Activated CD4-positive, alpha-beta memory T cell treated with anti-CD3 and anti-CD28 coated beads for 36 hours (primary cell): Measurements from ENCODE around the gene SIMC1. TPM values are rescaled to one million over a fixed set of nuclear protein-coding genes. Genes with fewer than 3 reads are reported as not detected.
A peak's percentile ranks its signal among the peaks of the same experiment; 100 is the strongest.

Experiments used
- CTCF ChIA-PET: fragments of 350-600 bp; sonication (Branson Sonifier 250); formaldehyde crosslinking; loops from one replicate; lab custom pipeline; 2021; ENCODE audit warnings: antibody characterized with exemption, inconsistent platforms; lab: Charles Lee
- POLR2A ChIA-PET: fragments of 350-600 bp; sonication (Branson Sonifier 250); formaldehyde crosslinking; loops from one replicate; lab custom pipeline; 2021; ENCODE audit warnings: antibody characterized with exemption; lab: Charles Lee
- DNase-seq: peaks from one replicate; pipeline ENCODE4 v3.0.0-alpha.2; 2020
- H3K27ac Mint-ChIP-seq: one replicate; pipeline ENCODE4 v1.8.0; 2021; ENCODE audit warnings: mixed read lengths
- H3K27me3 Mint-ChIP-seq: one replicate; pipeline ENCODE4 v1.8.0; 2021; ENCODE audit warnings: mixed read lengths
- H3K36me3 Mint-ChIP-seq: one replicate; pipeline ENCODE4 v1.8.0; 2021; ENCODE audit warnings: mixed read lengths
- H3K4me1 Mint-ChIP-seq: one replicate; pipeline ENCODE4 v1.8.0; 2021; ENCODE audit warnings: low read depth, mixed read lengths
- H3K4me3 Mint-ChIP-seq: one replicate; pipeline ENCODE4 v1.8.0; 2021; ENCODE audit warnings: mild to moderate bottlenecking, mixed read lengths
- H3K9me3 Mint-ChIP-seq: one replicate; pipeline ENCODE4 v1.8.0; 2021; ENCODE audit warnings: mixed read lengths
- intact Hi-C: fragments of 100-400 bp; cut with micrococcal nuclease; formaldehyde crosslinking; loops from one replicate; pipeline ENCODE4 v1.15.1; 2023
- microRNA-seq: library from miRNA; unstranded; fragments of <30 nt; microRNA quantifications from one replicate; pipeline ENCODE4 v1.2.0, GENCODE V29; 2022; ENCODE audit warnings: borderline number of aligned reads, borderline microRNAs expressed, borderline replicate concordance
- total RNA-seq, 2 experiments: library from RNA; stranded (reverse); gene quantifications; one replicate each; pipeline ENCODE4 v1.2.3, GENCODE V29; 2021

SIMC1 gene
- total RNA-seq, 2 experiments from 2014 or later: 24.4 to 26.8 TPM

GRCh38 chr5:176388444-176389134 lies 150.4 kb downstream of the SIMC1 start, which contains the start of the genes HIGD2A and NOP16:
Gene HIGD2A, plus strand, starts transcription at chr5:176388751. Its CDS starts 69 bp downstream, at chr5:176388820.
Gene NOP16, minus strand, starts transcription at chr5:176388598. Its CDS starts 59 bp downstream, at chr5:176388539.
- peak; percentile 100 for DNase-seq
- H3K9me3 Mint-ChIP-seq: no peaks in the 10 kb centered on the region
- intact Hi-C loops: loop anchor here (1.0 to 10.0 kb wide), 10 partner anchors 23 to 964 kb away; partner anchors contain the start of genes ARL10, CLTB, FAF2 and HRH2
- H3K36me3 Mint-ChIP-seq: peaks cover 44% of the 10 kb centered on the region
- POLR2A ChIA-PET: interaction anchor here (0.7 to 1.6 kb wide), 6 partner anchors 9 to 149 kb away, joined by 3 to 7 read pairs (median 4); partner anchors contain the start of genes FAF2 and RNF44
- H3K4me3 Mint-ChIP-seq: peak within 1 kb of the TSS; percentile 99
- peak within 1 kb of the TSS; percentile 98 for H3K27ac Mint-ChIP-seq
- CTCF ChIA-PET: interaction anchor here (1.3 kb wide), 1 partner anchor 59 kb away, joined by 3 read pairs; the partner anchor contains the start of gene FAF2
- no peaks in the 10 kb centered on the region for H3K27me3 Mint-ChIP-seq
- peaks cover 27% of the 10 kb centered on the region for H3K4me1 Mint-ChIP-seq

- ChIA-PET CTCF (interaction anchor here (0.5 kb wide), 1 partner anchor 239 kb away, joined by 4 read pairs; no protein-coding TSS in a partner anchor), POLR2A (interaction anchor here (1.2 to 1.6 kb wide), 3 partner anchors 29 to 148 kb away, joined by 3 to 7 read pairs (median 6); partner anchors contain the start of genes FAF2 and RNF44)
- Mint-ChIP-seq H3K36me3 (peaks cover 39% of the 10 kb centered on the region), H3K4me3 (peak overlapping the region; percentile 99), H3K27me3 (no peaks in the 10 kb centered on the region), H3K27ac (peak overlapping the region; percentile 98), H3K4me1 (peaks cover 27% of the 10 kb centered on the region), H3K9me3 (no peaks in the 10 kb centered on the region)
- intact Hi-C loops: loop anchor here (1.0 to 10.0 kb wide), 9 partner anchors 24 to 963 kb away; partner anchors contain the start of genes ARL10, CLTB, FAF2 and HRH2
- DNase-seq: no peak
Measured at GRCh38 chr5:176389135-176390123, 151.2 kb downstream of the SIMC1 start.

GRCh38 chr5:176391479-176391878 lies 153.3 kb downstream of the SIMC1 start:
- ChIA-PET POLR2A (no interaction called here), CTCF (no interaction called here)
- DNase-seq: no peak
- Mint-ChIP-seq H3K36me3 (peaks cover 21% of the 10 kb centered on the region), H3K9me3 (no peaks in the 10 kb centered on the region), H3K27me3 (no peaks in the 10 kb centered on the region), H3K4me1 (peaks cover 13% of the 10 kb centered on the region), H3K27ac (no peak overlapping the region), H3K4me3 (no peak overlapping the region)
- intact Hi-C loops: no loop called here

GRCh38 chr5:176391999-176392398 lies 153.8 kb downstream of the SIMC1 start:
- Mint-ChIP-seq H3K36me3 (peaks cover 17% of the 10 kb centered on the region), H3K27ac (no peak overlapping the region), H3K4me1 (peaks cover 8% of the 10 kb centered on the region), H3K4me3 (no peak overlapping the region), H3K9me3 (no peaks in the 10 kb centered on the region), H3K27me3 (no peaks in the 10 kb centered on the region)
- CTCF ChIA-PET: no interaction called here
- intact Hi-C loops: no loop called here
- DNase-seq: no peak
- POLR2A ChIA-PET: no interaction called here

GRCh38 chr5:176392526-176392925 lies 154.3 kb downstream of the SIMC1 start:
- Mint-ChIP-seq H3K4me1 (peaks cover 4% of the 10 kb centered on the region), H3K9me3 (no peaks in the 10 kb centered on the region), H3K4me3 (no peak overlapping the region), H3K36me3 (peaks cover 12% of the 10 kb centered on the region), H3K27me3 (no peaks in the 10 kb centered on the region), H3K27ac (no peak overlapping the region)
- POLR2A ChIA-PET: no interaction called here
- no peak for DNase-seq
- CTCF ChIA-PET: interaction anchor here (0.6 kb wide), 1 partner anchor 50 kb away, joined by 3 read pairs; no protein-coding TSS in a partner anchor
- intact Hi-C loops: no loop called here

GRCh38 chr5:176394096-176394495 lies 155.9 kb downstream of the SIMC1 start:
- Mint-ChIP-seq H3K27me3 (no peaks in the 10 kb centered on the region), H3K9me3 (no peaks in the 10 kb centered on the region), H3K4me1 (peaks cover 4% of the 10 kb centered on the region), H3K4me3 (no peak overlapping the region), H3K27ac (no peak overlapping the region), H3K36me3 (peaks cover 8% of the 10 kb centered on the region)
- CTCF ChIA-PET: no interaction called here
- DNase-seq: no peak
- POLR2A ChIA-PET: no interaction called here
- intact Hi-C loops: no loop called here

- no peaks in the 10 kb centered on the region for H3K9me3 Mint-ChIP-seq
- intact Hi-C loops: no loop called here
- H3K36me3 Mint-ChIP-seq: peaks cover 6% of the 10 kb centered on the region
- H3K27ac Mint-ChIP-seq: no peak overlapping the region
- no peaks in the 10 kb centered on the region for H3K4me1 Mint-ChIP-seq
- ChIA-PET CTCF (no interaction called here), POLR2A (no interaction called here)
- H3K4me3 Mint-ChIP-seq: no peak overlapping the region
- H3K27me3 Mint-ChIP-seq: no peaks in the 10 kb centered on the region
- DNase-seq: no peak
Measured at GRCh38 chr5:176394881-176395675, 156.9 kb downstream of the SIMC1 start.

Small RNAs within 50 kb of the gene (microRNA-seq; reads per million reads assigned to microRNA genes)
- 11.0 reads per million, percentile 34 among the genes with 10 or more reads in this experiment for gene MIR1271

Other genes with a start within 250 kb of the SIMC1 start
- 10 to 100 TPM; 35.3 to 40.3 TPM for gene KIAA1191, start 123.3 kb downstream of the SIMC1 start, total RNA-seq
- 10 to 100 TPM in 1 of 2 experiments, 1 to 10 TPM in 1; 9.3 to 12.2 TPM for gene ARL10, start 127.1 kb downstream of the SIMC1 start, total RNA-seq
- 10 to 100 TPM; 52.5 to 57.6 TPM for gene NOP16, start 150.2 kb downstream of the SIMC1 start, total RNA-seq
- 100 to 1,000 TPM; 112 to 119 TPM for gene HIGD2A, start 150.3 kb downstream of the SIMC1 start, total RNA-seq
- 10 to 100 TPM; 51.5 to 57.0 TPM for gene CLTB, start 178.1 kb downstream of the SIMC1 start, total RNA-seq
- 10 to 100 TPM; 34.4 to 34.6 TPM for gene FAF2, start 210.0 kb downstream of the SIMC1 start, total RNA-seq